GM12801 (cell line): ENCODE measurements around the gene LBX1.

ENCODE experiments used
- TF ChIP-seq, protein P1 (sequence below): IDR thresholded peaks from one replicate; pipeline ENCODE4 v1.5.1; 2011; ENCODE audit warnings: control low read depth; ENCODE audit not compliant: insufficient read length; ENCODE audit errors: extremely low read depth

LBX1 gene

DNA sequence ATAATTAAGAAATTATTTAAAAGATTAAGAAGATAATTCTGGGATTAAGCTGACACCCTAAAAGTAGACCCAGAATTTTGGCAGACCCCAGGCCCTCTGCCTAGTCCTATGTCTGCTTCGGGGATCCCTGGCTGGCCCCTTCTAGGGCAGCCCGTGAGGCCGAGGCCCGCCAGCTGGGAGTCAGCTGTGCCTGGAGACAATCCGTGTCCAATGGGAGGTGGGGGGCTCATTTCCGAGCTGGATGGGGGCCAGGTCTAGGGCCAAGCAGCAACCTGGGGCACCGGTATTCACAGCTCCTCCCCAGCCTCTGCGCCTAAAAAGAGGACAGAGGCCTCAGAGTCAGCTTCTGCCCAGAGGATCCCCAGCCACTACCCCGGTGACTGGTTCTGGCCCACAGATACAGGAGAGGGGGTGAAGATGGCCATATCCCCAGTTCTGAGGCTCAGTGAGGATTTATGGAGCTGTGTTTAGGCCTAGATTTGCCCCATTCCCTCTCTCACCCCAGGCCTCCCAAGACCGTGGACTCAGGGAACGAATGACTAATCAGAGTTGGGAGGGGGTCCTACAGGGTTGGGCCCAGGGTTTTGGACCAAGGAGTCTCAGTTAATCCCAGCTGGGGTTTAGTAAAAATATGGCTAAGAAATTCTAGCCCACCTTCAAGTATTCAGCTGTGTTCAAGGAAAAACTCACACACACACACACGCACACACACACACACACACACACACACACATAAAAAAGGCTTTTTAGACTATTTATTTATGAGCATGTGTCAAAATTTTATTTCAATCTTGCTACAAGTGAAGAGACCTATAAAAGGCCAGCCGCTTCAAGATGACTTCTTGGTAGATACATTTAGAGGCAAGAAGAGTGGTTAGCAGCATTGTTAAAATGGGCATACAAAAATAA lies 37.4 kb upstream of the LBX1 start:
- TF ChIP-seq, protein P1, sequence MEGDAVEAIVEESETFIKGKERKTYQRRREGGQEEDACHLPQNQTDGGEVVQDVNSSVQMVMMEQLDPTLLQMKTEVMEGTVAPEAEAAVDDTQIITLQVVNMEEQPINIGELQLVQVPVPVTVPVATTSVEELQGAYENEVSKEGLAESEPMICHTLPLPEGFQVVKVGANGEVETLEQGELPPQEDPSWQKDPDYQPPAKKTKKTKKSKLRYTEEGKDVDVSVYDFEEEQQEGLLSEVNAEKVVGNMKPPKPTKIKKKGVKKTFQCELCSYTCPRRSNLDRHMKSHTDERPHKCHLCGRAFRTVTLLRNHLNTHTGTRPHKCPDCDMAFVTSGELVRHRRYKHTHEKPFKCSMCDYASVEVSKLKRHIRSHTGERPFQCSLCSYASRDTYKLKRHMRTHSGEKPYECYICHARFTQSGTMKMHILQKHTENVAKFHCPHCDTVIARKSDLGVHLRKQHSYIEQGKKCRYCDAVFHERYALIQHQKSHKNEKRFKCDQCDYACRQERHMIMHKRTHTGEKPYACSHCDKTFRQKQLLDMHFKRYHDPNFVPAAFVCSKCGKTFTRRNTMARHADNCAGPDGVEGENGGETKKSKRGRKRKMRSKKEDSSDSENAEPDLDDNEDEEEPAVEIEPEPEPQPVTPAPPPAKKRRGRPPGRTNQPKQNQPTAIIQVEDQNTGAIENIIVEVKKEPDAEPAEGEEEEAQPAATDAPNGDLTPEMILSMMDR = no peak

DNA sequence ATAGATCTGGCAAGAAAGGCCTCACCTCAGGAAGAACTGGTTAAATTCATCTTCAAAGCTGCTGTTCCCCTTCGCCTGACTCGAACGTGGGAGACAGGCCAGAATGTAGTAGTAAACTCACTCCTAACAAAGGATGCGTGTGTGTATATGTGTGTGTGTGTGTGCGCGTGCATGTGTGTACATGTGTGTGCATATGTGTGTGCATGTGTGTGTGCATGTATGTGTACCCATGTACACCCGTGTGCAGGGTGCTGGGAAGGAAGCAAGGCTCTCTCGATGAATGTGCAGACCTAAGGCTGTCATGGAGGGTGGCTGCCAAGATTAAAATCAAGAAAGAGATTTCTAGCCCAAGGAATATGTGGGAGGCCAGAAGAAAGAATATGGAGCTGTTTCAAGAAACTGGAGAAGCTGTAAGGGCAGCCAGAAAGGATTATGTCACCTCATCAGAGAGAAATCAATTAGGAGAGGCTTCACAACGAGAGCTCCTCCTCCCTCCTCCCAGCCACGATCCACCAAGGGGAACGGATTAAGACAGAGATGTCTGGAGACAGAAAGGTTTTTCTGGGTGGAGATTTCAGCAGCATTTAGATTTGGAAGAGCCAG lies 34.0 kb upstream of the LBX1 start:
- TF ChIP-seq, protein P1 = no peak

DNA sequence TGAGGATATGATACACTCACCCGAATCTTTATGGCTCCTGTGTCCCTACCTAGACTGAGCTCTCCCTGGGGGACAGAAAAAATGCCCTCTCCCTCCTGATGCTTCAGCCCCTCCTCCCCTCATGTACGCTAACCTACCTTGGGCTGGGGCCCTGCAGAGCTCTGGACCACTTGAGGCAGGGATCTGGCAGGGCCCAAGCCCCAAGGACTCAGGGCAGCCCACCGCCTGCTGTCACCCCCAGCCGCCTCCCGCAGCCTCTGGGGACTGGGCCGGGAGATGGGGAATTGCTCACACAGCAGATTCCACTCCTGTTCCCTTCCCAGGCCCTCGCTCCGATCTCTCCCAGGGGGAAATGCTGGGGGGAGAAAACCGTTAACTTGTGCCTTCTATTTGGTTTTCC lies 32.9 kb upstream of the LBX1 start:
- TF ChIP-seq, protein P1 = no peak

DNA sequence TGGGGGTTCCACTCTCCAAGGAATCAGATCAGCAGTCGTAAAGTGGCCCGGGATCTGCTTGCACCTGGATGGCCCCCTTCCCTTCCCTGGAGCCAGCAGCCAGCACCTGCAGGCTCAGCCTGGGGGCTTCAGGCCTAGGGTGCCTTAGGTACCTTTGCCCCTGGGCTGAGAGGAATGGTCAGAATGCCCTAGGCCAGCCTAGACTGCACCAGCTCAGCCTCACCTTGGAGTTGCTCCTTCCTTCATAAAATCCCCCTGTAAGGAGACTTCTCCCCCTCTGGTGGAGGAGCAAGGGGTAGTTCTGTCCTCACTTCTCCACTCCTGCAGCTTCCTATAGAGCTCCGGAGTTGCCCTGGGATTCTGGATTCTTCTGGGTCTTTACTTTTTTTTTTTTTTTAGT lies 32.4 kb upstream of the LBX1 start:
- TF ChIP-seq, protein P1 = no peak

DNA sequence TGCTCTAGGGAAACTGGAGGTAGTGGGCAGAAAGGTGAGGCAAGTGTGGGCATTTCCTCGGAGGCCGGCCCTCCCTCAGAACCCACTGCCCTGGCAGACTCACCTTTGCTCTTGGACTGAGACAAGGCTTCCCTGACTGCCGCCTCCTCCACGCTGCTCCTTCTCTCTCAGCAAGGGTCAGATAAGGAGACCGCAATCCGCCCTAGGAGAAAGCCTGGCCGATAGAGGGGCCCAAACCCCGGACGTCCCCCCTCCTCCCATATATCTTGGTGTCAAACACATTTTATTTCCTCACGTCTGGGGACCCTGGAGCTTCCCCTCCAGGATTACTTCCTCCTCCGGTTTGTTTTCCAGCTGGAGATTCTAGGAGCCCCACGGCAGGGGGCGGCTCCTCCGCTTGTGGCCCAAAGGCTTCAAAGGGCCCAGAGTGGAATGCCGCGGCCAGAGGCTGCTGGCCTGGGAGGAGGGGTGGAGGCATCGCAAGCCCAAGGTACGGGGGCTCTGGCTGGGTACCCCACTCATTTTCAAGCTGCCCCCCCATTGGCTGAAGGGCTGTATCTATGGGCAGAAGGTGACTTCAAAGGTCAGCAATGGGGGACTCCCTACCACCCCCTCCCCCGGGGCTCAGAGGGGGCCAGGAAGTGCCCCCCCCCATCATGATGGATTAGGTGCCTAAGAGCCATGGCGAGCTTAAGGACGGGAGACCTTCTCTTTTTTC lies 31.7 kb upstream of the LBX1 start:
- TF ChIP-seq, protein P1 = no peak

DNA sequence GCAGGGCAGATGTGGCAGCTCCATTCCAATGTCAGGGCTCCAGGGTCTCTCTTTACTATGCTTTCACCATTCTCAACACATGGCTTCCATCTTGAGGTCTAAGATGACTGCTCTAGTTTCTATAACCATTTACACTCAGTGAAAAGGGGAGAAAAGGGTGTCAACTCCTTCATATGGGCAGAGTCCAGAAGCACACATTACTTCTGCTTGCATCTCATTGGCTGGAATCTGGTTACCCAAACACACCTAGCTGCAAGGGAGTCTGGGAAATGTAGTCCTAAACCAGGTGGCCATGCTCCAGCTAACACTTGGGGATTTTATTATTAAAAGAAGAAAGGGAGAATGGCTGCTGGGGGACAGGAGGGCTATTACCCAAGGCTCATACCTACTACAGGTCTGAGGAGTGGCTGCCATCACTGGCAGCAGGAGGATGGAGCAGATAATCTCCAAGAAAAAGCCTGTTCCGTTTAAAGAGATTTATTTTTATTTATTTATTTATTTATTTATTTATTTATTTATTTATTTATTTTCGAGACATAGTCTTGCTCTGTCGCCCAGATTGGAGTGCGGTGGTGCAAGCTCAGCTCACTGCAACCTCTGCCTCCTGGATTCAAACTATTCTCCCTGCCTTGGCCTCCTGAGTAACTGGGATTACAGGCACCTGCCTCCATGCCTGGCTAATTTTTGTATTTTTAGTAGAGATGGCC lies 29.1 kb upstream of the LBX1 start:
- TF ChIP-seq, protein P1 = no peak

DNA sequence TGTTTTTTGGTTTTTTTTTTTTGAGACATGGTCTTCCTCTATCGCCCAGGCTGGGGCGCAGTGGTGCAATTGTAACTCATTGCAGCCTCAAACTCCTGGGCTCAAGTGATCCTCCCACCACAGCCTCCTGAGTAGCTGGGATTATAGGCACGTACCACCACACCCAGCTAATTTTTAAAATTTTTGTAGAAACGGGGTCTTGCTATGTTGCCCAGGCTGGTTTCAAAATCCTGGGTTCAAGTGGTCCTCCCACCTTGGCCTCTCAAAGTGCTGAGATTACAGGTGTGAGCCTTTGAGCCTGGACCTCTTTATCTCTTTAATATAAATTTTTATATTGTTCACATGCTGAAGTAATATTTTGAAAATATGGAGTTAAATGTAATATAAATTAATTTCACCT lies 28.2 kb upstream of the LBX1 start:
- TF ChIP-seq, protein P1 = no peak
